Stimulated activated naive CD4-positive, alpha-beta T cell treated with Interleukin-2 at 50 U/mL for 16 hours (primary cell): ENCODE results near the gene WBP2.

Source experiments
- DNase-seq: peaks from one replicate; lab custom pipeline; 2025; lab: John Stamatoyannopoulos, UW

WBP2 gene

DNA sequence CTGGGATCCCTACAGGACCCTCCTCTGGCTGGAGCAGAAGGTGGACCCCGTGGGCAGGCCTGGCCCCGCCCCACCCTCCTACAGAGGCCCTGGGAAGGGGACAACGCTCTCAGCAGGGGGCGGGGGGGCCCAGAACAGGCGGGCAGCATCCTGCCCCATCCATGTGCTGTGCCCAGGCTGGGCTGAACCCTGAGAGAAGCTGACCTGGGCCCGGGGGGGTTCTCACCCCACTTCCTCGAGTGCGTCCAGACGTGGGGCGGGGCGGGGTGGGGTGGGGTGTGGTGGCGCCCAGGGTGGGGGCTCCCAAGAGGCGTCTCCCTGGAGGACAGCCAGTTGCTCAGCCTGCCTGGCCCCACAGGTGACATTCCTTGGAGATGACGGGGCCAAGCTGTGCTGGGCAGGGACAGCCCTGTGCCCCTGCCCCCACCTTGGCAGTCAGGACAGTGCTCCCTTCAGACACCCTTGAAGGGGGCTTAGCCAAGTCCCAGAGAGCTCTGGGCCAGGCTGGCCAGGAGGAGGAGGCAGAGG, 10.5 kb downstream of the WBP2 start:
- DNase-seq, result no peak

DNA sequence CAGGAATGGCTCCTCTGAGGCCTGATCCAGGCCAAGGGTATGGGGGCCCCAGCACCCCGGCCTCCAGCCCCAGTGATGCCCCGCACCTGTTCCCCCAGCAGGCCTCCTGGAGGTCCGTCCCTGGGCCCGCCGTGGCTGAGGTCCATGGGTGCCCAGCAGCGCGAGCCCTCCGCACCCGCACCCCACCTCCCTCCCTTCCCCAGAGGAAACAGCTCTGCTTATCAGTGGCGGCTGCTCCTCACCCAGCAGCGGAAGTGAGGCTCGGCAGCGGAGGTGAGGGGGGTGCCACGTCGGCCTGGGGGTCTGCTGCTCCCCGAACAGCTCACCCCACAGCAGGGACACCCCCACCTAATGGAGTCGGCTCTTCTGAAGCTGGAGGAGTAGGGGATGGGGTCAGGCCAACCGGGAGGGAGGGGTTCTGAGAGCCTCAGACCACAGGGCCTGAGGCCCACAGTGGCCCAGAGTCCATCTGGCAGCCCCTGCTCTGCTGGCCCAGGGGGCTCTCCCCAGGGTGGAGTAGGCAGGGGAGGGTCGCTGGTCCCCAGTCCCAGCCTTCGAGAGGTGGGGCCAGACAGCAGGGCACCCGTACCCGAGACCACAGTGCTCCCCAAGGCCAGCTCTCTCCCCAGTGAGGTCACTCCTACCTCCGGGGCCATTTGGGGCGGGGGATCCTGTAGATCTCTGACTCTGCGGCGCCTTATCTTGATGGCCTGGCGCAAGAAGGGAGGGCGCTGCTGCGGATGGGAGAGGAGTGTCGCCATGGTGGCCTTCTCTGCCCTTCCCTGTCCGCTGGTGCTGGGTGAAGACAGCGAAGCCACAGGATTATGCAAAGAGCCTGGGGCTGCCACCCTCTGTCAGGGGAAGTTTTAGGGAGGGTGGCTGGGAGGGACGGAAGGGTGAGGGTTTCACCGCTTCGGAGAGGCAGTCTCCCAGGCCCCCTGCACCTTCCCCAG, 11.3 kb downstream of the WBP2 start, which contains the start of gene UNC13D:
TSS of gene UNC13D (minus strand) at position 828 of the 953 bp plus-strand sequence. CDS start at position 761, 67 bp downstream.
- peak; percentile 37 for DNase-seq

DNA sequence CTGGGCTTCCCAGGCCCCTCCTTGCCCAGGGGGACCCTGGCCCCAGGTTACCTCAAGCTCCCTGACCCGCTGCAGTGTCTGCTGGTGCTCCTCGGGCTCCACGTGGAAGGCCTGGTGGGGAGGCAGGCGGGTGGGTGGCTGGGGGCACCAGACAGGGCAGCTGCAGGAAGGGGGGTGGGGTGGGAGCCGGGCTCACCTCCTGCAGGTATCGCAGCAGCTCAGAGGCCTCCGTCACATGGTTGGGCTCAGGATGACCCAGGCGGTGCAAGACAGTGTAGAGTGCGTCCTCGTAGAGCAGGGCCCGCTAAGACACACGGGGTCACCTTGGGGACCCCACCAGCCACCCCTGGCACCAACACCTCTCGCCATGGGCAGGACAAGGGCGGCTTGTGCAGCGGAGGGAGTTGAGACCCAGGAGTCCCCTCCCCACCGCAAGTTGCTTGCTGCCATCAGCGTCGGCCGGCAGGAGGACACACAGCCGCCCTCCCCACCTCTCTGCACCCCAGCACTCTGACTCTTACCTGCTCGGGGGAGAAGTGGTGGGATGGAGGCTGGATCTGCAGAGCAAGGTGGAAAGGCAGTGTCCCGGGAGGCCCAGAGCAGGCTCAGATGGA, 12.1 kb downstream of the WBP2 start:
- peak; percentile 12 for DNase-seq

DNA sequence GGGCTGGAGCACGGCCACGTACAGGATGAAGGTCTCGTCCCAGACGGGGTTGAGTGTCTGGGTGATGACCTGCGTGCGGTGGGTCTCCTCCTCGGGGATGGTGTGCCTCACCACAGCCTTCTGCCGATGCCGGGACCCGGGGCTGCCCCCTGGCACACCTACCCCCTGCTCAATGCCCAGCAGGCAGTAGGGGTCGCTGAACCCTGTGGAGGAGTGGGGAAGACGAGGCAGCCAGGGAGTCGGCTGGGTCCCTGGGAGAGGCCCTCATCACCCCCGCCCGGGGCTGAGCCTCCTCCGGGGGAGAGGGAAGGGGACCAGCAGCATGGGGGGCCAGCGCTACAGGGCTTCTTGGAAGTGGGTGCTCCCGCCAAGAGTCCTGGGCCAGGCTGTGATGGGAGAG, 12.7 kb downstream of the WBP2 start:
- no peak for DNase-seq

DNA sequence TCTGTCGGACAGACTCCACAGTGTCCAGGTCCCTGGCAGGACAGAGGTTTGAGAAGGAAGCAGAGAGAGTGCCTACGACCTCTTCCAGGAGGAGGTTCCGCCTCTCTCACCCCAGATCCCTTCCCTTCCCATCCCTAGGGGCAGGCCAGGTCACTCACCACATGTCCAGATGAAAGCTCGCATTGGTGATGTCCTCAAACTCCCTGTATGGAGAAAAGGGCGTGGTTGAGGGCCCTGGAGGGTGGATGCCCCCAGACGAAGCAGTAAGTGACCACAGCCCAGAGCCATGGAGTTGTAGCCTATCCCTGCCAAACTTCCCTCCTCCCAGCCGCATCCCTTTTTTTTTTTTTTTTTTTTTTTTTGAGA, 14.4 kb downstream of the WBP2 start:
- DNase-seq, result no peak

DNA sequence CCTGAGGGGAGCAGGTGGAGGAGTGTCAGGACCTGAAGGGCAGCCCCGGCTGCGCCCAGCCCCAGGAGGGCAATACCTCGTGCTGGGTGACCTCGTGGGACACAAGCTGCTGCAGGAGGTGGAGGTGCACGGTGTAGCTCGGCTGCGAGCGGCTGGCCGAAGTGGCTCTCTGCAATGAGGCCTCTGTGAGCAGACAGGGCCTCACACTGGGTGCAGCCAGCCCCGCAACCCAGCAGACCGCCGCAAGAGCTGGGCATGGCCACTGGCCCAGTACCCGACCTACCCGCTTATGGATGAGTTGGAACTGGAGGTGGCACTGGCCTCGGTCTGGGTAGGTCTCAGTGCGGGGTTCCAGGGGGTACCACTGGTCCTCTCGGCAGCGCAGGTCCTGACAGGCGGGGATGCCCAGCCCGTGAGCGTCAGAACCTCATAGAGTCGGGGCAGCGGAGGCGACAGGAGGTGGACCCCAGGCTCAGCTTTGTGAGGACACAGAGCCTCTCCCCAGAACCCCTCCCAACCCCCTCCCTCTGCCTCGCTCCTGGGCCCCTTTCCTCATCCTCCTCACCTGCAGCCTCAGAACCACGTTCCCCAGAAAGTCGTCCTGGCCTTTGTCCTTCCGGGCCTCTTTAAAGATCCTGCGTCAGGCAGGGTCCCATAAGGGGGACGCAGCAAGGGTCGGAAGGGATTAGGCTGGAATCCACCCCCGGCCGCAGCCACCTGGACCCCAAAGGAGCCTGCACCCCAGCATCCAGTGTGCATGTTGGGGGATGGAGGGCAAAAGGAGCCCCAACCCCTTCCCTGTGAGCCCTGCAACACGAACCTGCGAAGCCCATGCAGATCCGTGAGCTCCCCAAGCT, 15.0 kb downstream of the WBP2 start:
- no peak for DNase-seq

DNA sequence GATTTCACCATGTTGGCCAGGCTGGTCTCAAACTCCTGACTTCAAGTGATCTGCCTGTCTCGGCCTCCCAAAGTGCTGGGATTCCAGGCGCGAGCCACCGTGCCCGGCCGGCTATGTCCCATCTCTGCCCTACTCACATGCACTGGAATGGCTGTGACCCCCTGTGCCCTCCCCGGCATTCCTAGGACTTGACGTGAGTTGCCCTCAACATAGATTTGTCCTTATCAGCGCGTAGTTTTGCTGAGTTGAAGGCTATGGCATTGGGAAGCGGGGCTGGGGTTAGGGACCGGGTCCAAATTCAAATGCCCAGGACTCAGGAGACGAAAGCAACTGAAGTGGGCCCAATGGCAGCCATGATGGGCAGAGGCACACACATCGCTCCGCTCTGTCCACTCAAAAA, 16.7 kb downstream of the WBP2 start:
- no peak for DNase-seq

DNA sequence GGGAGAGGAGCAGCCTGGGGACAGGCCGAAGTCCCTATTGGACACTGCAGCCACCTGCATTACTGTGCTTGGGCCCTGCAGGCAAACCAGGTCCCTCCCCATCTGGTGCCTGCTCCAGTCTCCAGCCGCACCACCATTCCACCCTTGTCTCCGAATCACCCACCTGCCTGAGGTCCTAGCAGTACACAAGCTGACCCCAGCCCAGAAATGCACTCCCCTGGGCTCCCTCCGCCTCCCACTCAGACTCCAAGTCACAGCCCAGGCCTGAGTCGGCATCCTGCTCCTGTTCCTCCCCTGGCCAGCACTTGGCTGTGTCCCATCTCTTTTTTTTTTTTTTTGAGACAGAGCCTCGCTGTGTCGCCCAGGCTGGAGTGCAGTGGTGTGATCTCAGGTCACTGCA, 17.2 kb downstream of the WBP2 start:
- no peak for DNase-seq

DNA sequence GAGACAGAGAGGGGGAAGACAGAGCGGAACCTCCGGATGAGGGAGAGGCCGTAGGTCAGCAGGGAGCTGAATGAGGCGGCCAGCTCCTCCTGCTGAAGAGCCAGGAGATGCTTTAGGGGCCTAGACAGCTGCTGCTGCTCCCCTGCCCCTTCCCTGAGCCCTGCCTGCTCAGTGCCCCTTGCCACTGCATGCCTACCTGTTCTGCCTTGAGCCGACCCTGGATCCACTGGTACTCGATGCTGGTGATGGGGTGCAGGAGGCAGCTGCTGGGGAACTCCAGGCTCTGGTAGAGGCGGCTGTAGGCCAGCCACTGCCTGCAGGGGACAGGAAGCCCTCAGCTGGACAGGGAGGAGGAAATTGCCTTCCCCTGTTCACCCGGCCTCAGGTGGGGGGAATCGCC, 18.5 kb downstream of the WBP2 start:
- no peak for DNase-seq

DNA sequence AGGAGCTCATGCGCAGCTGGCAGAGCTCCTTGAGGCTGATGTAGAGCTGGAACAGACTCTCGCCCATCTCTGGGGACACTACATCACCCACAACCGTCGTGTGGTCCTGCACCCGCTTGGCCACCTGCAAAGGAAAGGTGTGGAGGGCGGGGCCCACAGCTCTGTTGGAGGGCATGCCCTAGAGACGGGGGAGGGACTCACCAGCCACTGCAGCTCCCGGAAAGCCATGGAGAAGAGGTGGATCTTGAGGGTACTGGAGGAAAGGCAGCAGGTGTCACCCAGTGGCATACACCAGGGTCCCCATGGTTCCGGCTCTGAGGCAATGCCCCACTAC, 19.5 kb downstream of the WBP2 start:
- no peak for DNase-seq

DNA sequence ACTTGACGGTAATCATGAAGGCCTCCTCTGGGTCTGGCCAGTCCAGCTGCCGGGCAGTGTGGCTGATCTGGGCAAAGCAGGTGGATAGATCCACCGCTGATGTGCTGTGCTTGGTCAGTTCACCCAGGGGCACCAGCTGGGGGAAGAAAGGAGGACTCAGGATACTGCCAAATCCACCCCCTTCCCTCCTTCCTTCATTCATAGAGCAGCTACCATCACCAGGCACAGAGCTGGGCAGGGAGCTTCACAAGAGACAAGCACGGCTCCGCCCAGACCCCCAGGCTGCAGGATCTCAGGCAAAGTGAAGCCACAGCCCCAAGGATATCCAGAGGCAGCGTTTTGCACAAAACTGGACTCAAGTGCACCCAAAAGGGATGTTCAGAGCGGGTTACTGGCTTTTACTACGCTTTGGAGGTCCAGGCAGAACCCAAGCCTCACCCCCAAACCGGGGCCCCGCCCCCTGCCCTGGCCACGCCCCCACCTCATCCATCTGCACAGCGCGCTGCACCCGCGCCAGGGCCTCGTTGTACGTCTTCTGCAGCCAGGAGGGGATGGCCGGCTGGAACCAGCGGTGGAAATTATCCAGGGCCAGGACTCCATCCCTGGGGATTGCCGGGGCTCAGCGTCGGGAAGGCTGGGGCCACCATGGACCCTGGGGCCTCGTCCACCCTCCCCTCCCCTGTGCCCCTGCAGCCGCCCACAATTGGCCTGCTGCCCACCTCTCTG, 20.0 kb downstream of the WBP2 start:
- no peak for DNase-seq

DNA sequence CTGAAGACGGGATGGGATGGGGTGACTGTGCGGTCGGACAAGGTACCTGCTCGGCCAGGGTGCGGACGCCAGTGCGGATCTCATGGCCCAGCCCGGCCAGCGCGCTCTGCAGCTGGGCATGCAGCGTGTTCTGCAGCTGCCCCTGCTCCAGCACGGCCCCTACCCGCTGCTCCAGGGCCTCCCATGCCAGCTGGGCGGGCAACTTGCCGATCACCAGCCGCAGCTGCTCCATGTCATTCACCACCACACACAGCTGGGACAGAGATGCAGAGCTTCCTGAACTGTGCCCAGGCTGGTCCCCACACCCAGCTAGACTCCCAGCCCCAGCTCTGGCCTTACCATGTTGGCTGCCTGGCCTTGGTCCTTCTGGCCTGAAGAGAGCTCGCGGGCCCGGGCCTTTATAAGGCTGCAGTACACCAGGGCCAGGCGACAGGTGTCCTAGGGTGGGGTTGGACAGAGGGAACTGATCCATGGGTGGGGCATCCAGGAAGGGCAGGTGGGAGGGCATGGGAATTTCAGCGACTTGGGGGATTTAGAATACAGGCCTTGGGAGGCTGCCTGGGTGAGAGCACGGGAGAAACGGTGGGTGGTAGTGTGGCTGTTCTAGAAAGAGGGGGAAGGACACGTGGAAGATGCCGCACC, 20.7 kb downstream of the WBP2 start:
- DNase-seq, result no peak

DNA sequence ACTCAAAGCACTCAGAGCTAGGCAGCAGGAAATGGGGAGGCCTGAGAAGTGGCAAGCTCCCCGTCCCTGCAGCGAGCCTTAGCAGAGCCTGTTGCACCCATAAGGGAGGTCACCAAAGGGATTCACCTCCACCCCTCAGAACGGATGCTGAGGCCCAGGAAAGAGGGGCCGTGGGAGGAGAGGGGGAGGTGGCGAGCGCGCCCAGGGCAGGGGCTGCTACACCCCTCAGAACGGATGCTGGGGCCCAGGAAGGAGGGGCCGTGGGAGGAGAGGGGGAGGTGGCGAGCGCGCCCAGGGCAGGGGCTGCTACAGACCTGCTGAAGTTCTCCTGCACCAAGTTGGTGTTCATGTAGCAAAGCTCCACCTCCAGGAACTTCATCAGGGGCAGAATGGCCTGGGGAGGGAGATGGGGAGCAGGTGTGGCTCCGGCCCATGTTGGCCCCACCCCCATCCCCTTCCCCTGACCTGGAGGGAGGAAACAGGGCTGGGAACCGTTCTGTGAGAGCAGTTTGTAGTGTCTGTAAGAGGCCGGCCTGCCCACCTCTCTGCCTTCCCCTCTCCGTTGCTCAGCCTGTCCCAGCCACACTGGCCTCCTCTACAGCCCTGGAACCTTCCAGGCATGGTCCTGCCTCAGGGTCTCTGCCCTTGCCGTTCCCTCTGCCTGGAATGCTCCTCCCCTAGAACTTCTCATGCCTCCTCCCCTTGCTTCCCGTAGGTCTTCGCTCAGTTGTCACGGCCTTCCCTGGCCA, 22.3 kb downstream of the WBP2 start:
- no peak for DNase-seq

DNA sequence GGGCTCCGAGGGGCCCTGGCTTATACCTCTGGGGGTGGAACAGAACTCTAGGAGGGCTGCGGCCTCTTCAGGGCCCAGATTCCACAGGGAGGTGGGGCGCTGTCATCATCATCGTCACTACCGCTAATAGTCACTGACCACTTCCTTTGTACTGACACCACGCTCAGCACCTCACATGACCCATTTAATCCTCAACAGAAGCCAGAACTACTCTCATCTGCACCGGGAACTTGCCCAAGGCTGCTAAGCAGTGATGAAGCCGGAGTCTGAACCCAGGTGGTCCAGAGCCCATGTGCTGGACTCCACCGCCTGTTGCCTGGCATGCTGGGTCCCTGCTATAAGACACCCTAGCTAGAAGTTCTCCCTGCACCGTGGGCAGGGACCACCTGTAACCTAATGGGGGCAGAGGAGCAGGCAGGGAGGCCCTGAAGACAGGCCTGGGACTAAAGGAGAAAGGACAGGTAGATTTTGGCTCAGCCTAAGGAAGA, 22.9 kb downstream of the WBP2 start:
- DNase-seq, result peak; percentile 45

DNA sequence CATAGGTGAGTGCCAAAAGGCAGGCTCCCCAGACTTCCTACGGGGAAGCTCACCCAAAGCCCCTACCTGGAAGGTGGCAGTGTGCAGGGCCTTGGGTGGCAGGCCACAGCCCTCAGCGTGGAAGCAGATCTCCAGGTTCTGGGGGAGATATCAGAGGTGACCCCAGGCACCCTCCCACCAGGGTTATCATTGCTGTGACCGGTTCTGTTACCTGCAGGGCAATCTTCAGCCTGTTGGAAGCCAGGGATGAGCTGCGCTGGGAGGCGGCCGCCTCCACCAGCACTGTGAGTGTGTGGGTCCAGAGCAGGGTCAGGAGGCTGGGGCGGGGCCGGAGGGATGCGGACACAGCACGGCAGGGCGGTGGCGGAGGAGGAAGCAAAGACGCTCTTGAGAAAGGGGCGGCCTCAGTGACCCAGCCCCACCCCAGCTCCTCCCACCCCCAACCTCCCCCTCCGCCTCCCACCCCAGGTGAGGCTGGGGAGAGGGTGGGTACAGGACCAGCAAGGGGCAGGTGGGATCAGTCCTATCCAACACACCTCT, 24.0 kb downstream of the WBP2 start:
- DNase-seq, result no peak

DNA sequence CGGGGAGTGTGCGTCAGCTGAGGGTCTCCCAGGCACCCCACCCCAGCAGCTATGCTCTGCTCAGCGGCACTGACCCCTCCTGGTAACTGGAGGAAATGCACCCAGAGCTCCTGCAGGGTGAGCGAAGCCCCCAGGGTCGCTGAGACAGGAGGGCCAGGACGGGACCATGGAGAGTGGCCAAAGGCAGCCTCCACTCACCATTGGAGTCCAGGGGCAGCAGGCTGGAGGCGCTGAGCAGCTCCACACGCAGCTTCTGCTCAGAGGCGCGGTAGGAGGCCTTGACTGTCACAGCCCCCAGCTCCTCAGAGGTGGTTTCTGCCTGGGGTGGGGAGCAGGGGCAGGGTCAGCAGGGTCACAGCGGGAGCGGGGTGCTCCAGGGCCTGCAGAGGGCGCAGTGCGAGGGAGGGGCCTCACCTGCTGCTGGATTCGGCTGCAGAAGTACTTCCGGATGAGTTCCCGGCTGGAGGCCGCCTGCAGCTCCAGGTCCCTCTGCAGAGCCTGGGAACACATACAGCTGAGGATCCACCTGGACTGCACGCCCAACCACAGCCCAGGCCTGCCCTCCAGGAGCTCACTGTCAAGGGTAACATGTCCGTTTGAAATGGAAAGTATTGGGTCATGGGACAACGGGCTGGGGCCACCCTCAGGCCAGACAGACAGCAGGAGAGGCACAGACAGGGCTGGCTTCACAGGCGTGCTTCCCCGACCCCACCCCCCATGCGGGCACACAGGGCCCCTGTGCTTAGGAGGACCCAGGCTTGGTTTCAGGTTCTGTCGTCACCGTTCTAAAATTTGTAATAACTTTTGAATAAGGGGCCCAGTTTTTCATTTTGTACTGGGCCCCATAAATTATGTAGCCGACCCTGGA, 24.7 kb downstream of the WBP2 start:
- no peak for DNase-seq

DNA sequence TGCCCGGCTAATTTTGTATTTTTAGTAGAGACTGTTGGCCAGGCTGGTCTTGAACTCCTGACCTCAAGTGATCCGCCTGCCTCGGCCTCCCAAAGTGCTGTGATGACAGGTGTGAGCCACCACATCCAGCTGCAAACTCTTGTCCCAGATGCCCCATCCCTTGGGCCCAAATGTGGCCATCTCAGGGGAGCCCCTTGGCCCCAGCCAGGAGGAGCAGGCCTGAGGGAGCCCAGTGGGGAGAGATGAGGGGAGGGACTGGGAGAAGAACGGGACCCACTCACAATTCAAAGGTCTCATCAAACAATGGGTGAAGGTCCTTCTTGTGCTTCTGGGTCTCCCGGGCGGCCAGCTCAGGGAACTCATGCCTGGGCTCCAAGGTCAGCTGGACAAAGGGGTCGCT, 25.4 kb downstream of the WBP2 start:
- DNase-seq, result no peak

DNA sequence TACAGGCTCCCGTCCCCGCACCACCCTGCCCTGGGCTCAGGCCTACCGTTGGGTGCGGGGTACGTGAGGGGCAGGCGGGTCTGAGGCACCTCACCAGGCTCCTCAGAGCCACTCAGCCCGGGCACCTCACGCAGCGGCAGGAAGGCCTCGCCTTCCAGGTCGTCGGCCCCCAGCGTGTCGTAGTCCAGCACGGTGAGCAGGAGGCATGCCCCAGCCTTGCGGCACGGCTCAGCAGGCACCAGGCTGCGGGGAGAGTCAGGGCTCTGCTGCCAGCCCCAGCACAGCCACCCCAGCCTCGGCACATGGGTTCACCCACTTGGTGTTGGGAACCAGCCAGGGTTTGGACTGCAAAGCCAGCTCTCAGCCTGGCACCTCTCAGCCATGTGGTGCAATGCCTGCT, 26.4 kb downstream of the WBP2 start:
- DNase-seq, result no peak

DNA sequence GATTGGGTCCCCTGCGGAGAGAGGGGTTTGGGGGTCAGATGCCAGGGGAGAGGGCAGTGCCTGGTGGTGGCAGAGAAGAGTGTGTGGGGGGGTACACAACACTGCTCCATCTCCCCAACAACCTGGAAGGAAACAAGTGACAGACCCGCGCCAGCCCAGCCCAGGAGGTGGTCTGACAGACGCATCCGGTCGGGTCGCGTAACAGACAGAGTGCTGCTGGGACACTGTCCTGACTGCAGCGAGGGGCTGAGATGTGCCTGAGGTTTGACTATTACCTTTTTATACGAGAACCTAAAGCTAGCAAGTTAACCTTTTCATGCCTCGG, 27.1 kb downstream of the WBP2 start:
- no peak for DNase-seq
